GM12878 (cell line): ENCODE results near the gene JUN. TPM values are rescaled to one million over a fixed set of nuclear protein-coding genes. Genes with fewer than 3 reads are reported as not detected.

Source experiments
- BMI1 ChIP-seq: fragments of 450-650 bp; IDR thresholded peaks from 2 replicates; pipeline ENCODE4 v1.6.1; 2016; ENCODE audit warnings: mild to moderate bottlenecking, moderate library complexity, borderline replicate concordance
- E4F1 ChIP-seq: fragments of 450-650 bp; IDR thresholded peaks from 2 replicates; pipeline ENCODE4 v1.6.1; 2018; ENCODE audit warnings: borderline replicate concordance, mild to moderate bottlenecking; ENCODE audit not compliant: partially characterized antibody
- EGR1 ChIP-seq, 2 experiments: IDR thresholded peaks; 1 replicate in 1 of 2; 2 replicates in 1 of 2; pipeline ENCODE4 v1.6.1; 2011 to 2012; ENCODE audit warnings: low read depth in 2 of 2, low read length in 2 of 2, borderline replicate concordance in 1 of 2, mild to moderate bottlenecking in 1 of 2, moderate library complexity in 1 of 2
- HDAC6 ChIP-seq: fragments of 200-600 bp; sonication (generic); IDR thresholded peaks from one replicate; pipeline ENCODE4 v1.8.0; 2017; ENCODE audit warnings: antibody characterized with exemption; ENCODE audit not compliant: unreplicated experiment
- HSF1 ChIP-seq: fragments of 150-350 bp; IDR thresholded peaks from 2 replicates; pipeline ENCODE4 v1.6.1; 2014; ENCODE audit warnings: mild to moderate bottlenecking, low read depth, low read length
- KAT2A ChIP-seq: conservative IDR thresholded peaks from 2 replicates; pipeline ENCODE4 v1.6.1; 2011; ENCODE audit warnings: low read depth, low read length; ENCODE audit not compliant: control insufficient read depth
- MXI1 ChIP-seq: fragments of 150-350 bp; IDR thresholded peaks from 2 replicates; pipeline ENCODE4 v1.6.1; 2011; ENCODE audit warnings: low read depth, mild to moderate bottlenecking, inconsistent platforms, low read length, improper control_type of control experiment
- NR2C1 ChIP-seq: fragments of 450-650 bp; IDR thresholded peaks from 2 replicates; pipeline ENCODE4 v1.6.1; 2017; ENCODE audit warnings: antibody characterized with exemption, mild to moderate bottlenecking, moderate library complexity
- NRF1 ChIP-seq: conservative IDR thresholded peaks from 2 replicates; pipeline ENCODE4 v1.6.1; 2011; ENCODE audit warnings: mild to moderate bottlenecking, low read depth, low read length, improper control_type of control experiment
- PAX5 ChIP-seq: IDR thresholded peaks from 2 replicates; pipeline ENCODE4 v1.6.1; 2011; ENCODE audit warnings: low read depth, low read length, borderline replicate concordance
- POLR2A ChIP-seq: IDR thresholded peaks from 2 replicates; pipeline ENCODE4 v1.6.1; 2011; ENCODE audit warnings: low read depth, mild to moderate bottlenecking, low read length
- PRDM15 ChIP-seq: fragments of 450-650 bp; formaldehyde crosslinking; IDR thresholded peaks from 2 replicates; pipeline ENCODE4 v1.4.0; 2020; ENCODE audit warnings: mild to moderate bottlenecking, moderate library complexity
- RFX5 ChIP-seq: IDR thresholded peaks from 2 replicates; pipeline ENCODE4 v1.6.1; 2011; ENCODE audit warnings: low read depth, low read length, improper control_type of control experiment
- TAF1 ChIP-seq: IDR thresholded peaks from 2 replicates; pipeline ENCODE4 v1.6.1; 2011; ENCODE audit warnings: mild to moderate bottlenecking, low read depth, low read length, borderline replicate concordance
- TARDBP ChIP-seq: IDR thresholded peaks from 2 replicates; pipeline ENCODE4 v1.6.1; 2016; ENCODE audit warnings: borderline replicate concordance
- TCF7 ChIP-seq: IDR thresholded peaks from 2 replicates; pipeline ENCODE4 v1.6.1; 2014; ENCODE audit warnings: antibody characterized with exemption, borderline replicate concordance
- ZNF592 ChIP-seq: fragments of 450-650 bp; IDR thresholded peaks from 2 replicates; pipeline ENCODE4 v1.6.1; 2017; ENCODE audit warnings: mild to moderate bottlenecking, moderate library complexity
- ZZZ3 ChIP-seq: IDR thresholded peaks from 2 replicates; pipeline ENCODE4 v1.6.1; 2011; ENCODE audit warnings: low read depth; ENCODE audit not compliant: control insufficient read depth, insufficient read length
- polyA plus RNA-seq, 11 experiments: library from polyadenylated mRNA; depleted of rRNA in 4 of 11; unstranded in 6 of 11; stranded (reverse) in 5 of 11; fragments of >200 nt; fragmentation: Nextera tagmentation in 4 of 11; fragmentation: Illumina TruSeq in 1 of 11; extraction: Ambion mirVana in 4 of 11; extraction: Trizol in 1 of 11; gene quantifications; 1 replicate in 1 of 11; 2 replicates in 10 of 11; pipeline versions ENCODE4 v1.2.1 to v1.2.3, GENCODE V29; 2011 to 2016; ENCODE audit warnings: inconsistent platforms in 2 of 11, missing spikeins in 2 of 11, low read depth in 1 of 11
- total RNA-seq, 4 experiments: library from RNA; depleted of rRNA in 3 of 4; stranded (reverse); fragments of >200 nt in 3 of 4; fragmentation: Illumina TruSeq in 1 of 4; extraction: Trizol in 1 of 4; gene quantifications; 2 replicates each; pipeline versions ENCODE4 v1.2.1 to v1.2.3, GENCODE V29; 2013 to 2021

Gene JUN
- total and polyA plus RNA-seq, 10 of the 15 experiments (the other 5 are each of a cell fraction or from before 2014, with no cell fraction given) = 0.18 to 8.4 (median 2.8) TPM

GRCh38 chr1:58816072-58816746 lies 32.4 kb upstream of the JUN start (continued):
- TF ChIP-seq HSF1 (0 out of 2 replicates have a peak, but pooled peaks have one; percentile 38), TAF1 (no peak; the same call in 1 of the 2 replicates), PAX5 (peak; percentile 59; the same call in 1 of the 2 replicates), NR2C1 (no peak), RFX5 (no peak), NRF1 (no peak), EGR1 (IDR thresholded peaks at IDR 0.05; ENCODE audit: borderline replicate concordance in 1 of 2, low read depth in 2 of 2, low read length in 2 of 2) (no peak; a peak in 1 of 3 replicates), MXI1 (no peak; the same call in 1 of the 2 replicates), HDAC6 (no peak), ZNF592 (peak; percentile 42; the same call in 1 of the 2 replicates), E4F1 (peak; percentile 72), PRDM15 (CRISPR knock-in tag) (no peak), TARDBP (no peak), TCF7 (no peak), BMI1 (no peak), KAT2A (no peak), POLR2A (peak; percentile 86), ZZZ3 (no peak)
